ENCODE measurements around the gene JAM2. TPM values are rescaled to one million over a fixed set of nuclear protein-coding genes. Genes with fewer than 3 reads are reported as not detected.

The JAM2 gene
- total RNA-seq, 1 experiment from 2014 or later, result 2.6 TPM

GRCh38 chr21:25759573-25759972, 120.5 kb downstream of the JAM2 start:
- no peaks in the 10 kb centered on the region for H3K23me2 ChIP-seq (ENCODE audit: insufficient read length, low read depth, low read length, poor library complexity, severe bottlenecking)
- H3K56ac ChIP-seq (ENCODE audit: insufficient read length, low read depth, low read length), result no peak overlapping the region
- no peak overlapping the region for H3K4ac ChIP-seq (ENCODE audit: low read depth, low read length)
- no peak overlapping the region for H3K18ac ChIP-seq (ENCODE audit: insufficient read length, low read depth, low read length)
- no peak overlapping the region for H2BK5ac ChIP-seq (ENCODE audit: insufficient read length, low read length)
- no peaks in the 10 kb centered on the region for H3K79me1 ChIP-seq (ENCODE audit: insufficient read depth, low read depth, low read length, poor library complexity, severe bottlenecking)
- H4K20me1 ChIP-seq (ENCODE audit: control insufficient read depth, insufficient read depth, insufficient read length), result no peaks in the 10 kb centered on the region
- no peak overlapping the region for H2AK5ac ChIP-seq (ENCODE audit: insufficient read length, low read length)
- no peak overlapping the region for H2BK12ac ChIP-seq (ENCODE audit: insufficient read length, low read depth, low read length)
- H3K9me3 Mint-ChIP-seq, result no peaks in the 10 kb centered on the region
- no peaks in the 10 kb centered on the region for H3K4me1 ChIP-seq (ENCODE audit: insufficient read depth, low read length)
- no peak overlapping the region for H3K27ac Mint-ChIP-seq
- no peak for TF ChIP-seq CTCF (conservative IDR thresholded peaks at IDR 0.05)
- H3T11ph ChIP-seq (ENCODE audit: low read length), result no peak overlapping the region
- WGBS (ENCODE audit: extremely low coverage, insufficient read length, low lambda C conversion rate), result no CpG with 5 or more reads among the region's 1 CpG
- no peak overlapping the region for H3K27ac ChIP-seq (ENCODE audit: insufficient read length, low read depth, low read length)
- H4K5ac ChIP-seq (ENCODE audit: insufficient read length, low read depth, low read length), result no peak overlapping the region
- H3K27me3 ChIP-seq (ENCODE audit: insufficient read depth, low read length), result no peaks in the 10 kb centered on the region
- no peak overlapping the region for H3K9ac ChIP-seq (ENCODE audit: extremely low read depth, insufficient read length, low read length)
- H2BK120ac ChIP-seq (ENCODE audit: low read depth, low read length, poor library complexity, severe bottlenecking), result no peak overlapping the region
- no peak overlapping the region for H4K91ac ChIP-seq (ENCODE audit: insufficient read length, low read depth, low read length)
- no peak overlapping the region for H3K4me3 Mint-ChIP-seq
- H3K4me2 ChIP-seq (ENCODE audit: insufficient read depth, insufficient read length, low read length), result no peak overlapping the region
- no peak for DNase-seq
- no peaks in the 10 kb centered on the region for H3K4me1 Mint-ChIP-seq
- H2BK15ac ChIP-seq (ENCODE audit: low read depth, low read length), result no peak overlapping the region
- H4K8ac ChIP-seq (replicated peaks; ENCODE audit: insufficient read length, low read depth, low read length), result no peak overlapping the region
- H3K9me3 ChIP-seq (ENCODE audit: control insufficient read depth, low read depth, low read length), result no peaks in the 10 kb centered on the region
- no peak overlapping the region for H3K23ac ChIP-seq (ENCODE audit: insufficient read length, low read depth, low read length)
- peaks cover 6 to 54% (median 49%) of the 10 kb centered on the region in 3 experiments; a peak in 5 of 7 replicates for H3K36me3 Mint-ChIP-seq (ENCODE audit: insufficient read depth in 1 of 3, low read depth in 3 of 3)
- H2BK20ac ChIP-seq (ENCODE audit: low read depth, low read length, poor library complexity, severe bottlenecking), result no peak overlapping the region
- H3K27me3 Mint-ChIP-seq (ENCODE audit: low read depth), result no peaks in the 10 kb centered on the region
- H2AFZ ChIP-seq (ENCODE audit: low read length), result no peak overlapping the region
- no peak overlapping the region for H3K14ac ChIP-seq (ENCODE audit: insufficient read depth, low read length)
- H3K79me2 ChIP-seq (ENCODE audit: insufficient read depth, low read length), result no peaks in the 10 kb centered on the region
